HL-60/S4 treated with retinoic acid at 250 ng/mL for 4 days and 3 days (cell line): Measurements from ENCODE around the gene SUN2.

Experiments
- in situ Hi-C: fragments of 300-500 bp; cut with MboI; formaldehyde crosslinking; loops from 2 replicates; pipeline ENCODE4 v1.7.0; 2022; ENCODE audit warnings: low sequenced_read_pairs

SUN2 gene

GRCh38 chr22:38700270-38700788 is 55.5 kb downstream of the SUN2 start:
- in situ Hi-C loops, result no loop called here

- in situ Hi-C loops, result no loop called here
Observed at GRCh38 chr22:38699784-38700183, 56.0 kb downstream of the SUN2 start.

GRCh38 chr22:38699143-38699542 is 56.7 kb downstream of the SUN2 start:
- in situ Hi-C loops, result no loop called here

- in situ Hi-C loops, result no loop called here
Observed at GRCh38 chr22:38698407-38699094, 57.2 kb downstream of the SUN2 start.

GRCh38 chr22:38697425-38698089 is 58.2 kb downstream of the SUN2 start:
- in situ Hi-C loops, result no loop called here

- in situ Hi-C loops, result no loop called here
Observed at GRCh38 chr22:38696606-38697424, 59.0 kb downstream of the SUN2 start.

- in situ Hi-C loops, result no loop called here
Observed at GRCh38 chr22:38694940-38695339, 60.9 kb downstream of the SUN2 start.

GRCh38 chr22:38694049-38694448 is 61.7 kb downstream of the SUN2 start:
- in situ Hi-C loops, result no loop called here

- in situ Hi-C loops, result no loop called here
Observed at GRCh38 chr22:38689651-38690050, 66.1 kb downstream of the SUN2 start.

- in situ Hi-C loops, result no loop called here
Observed at GRCh38 chr22:38685761-38686160, 70.0 kb downstream of the SUN2 start.

GRCh38 chr22:38684895-38685294 is 70.9 kb downstream of the SUN2 start:
- in situ Hi-C loops, result no loop called here
